Measurements from ENCODE around the gene PLCB1. TPM values are rescaled to one million over a fixed set of nuclear protein-coding genes. Genes with fewer than 3 reads are reported as not detected.

PLCB1 gene
- total RNA-seq, 1 experiment from 2014 or later = 6.8 TPM

DNA sequence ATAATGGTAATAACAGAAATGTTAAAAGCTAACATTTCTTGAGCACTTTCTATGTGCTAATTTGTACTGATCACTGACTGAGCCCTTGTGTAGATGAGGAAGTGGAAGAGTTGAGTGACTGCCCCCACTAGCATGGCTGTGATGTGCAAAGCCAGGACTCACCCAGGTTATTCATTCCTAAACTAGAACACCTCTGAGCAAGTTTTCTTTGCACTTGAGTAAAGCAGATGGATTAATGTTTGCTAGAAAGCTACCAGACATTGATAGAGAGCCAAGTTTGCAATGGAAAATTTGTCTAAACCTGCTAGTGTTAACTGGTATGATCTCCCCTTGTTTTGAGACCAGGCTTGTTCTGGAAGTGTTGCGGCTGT, 469.5 kb downstream of the PLCB1 start:
- intact Hi-C loops (cut with micrococcal nuclease; ENCODE audit: unreplicated experiment) = no loop called here
- no peaks in the 10 kb centered on the region for H3K36me3 ChIP-seq (ENCODE audit: insufficient read depth, low read length, poor library complexity, severe bottlenecking)
- H3K27ac ChIP-seq (ENCODE audit: low read depth, low read length, poor library complexity, severe bottlenecking) = no peak overlapping the region
- no peak for TF ChIP-seq CTCF (conservative IDR thresholded peaks at IDR 0.05; ENCODE audit: low read depth, low read length)
- no peak for TF ChIP-seq EZH2 (IDR thresholded peaks at IDR 0.05; ENCODE audit: borderline replicate concordance, low read depth, low read length, poor library complexity, severe bottlenecking)
- ChIA-PET CTCF (no interaction called here), POLR2A (ENCODE audit: low non-redundant PET) (no interaction called here)
- no peaks in the 10 kb centered on the region for H3K27me3 ChIP-seq (replicated peaks; ENCODE audit: insufficient read depth, low read depth, low read length, poor library complexity)
- no peak overlapping the region for H3K4me3 ChIP-seq (ENCODE audit: low read depth, low read length, poor library complexity, severe bottlenecking)
- no TSS peak for BruUV-seq (replicated peaks)
- no peaks in the 10 kb centered on the region for H3K4me1 ChIP-seq (ENCODE audit: insufficient read depth, low read length, poor library complexity, severe bottlenecking)
- no peak for DNase-seq (ENCODE audit: low spot score)
- no peaks in the 10 kb centered on the region for H3K9me3 ChIP-seq (ENCODE audit: low read depth, low read length, poor library complexity, severe bottlenecking)

- no TSS peak for BruUV-seq (replicated peaks)
- CTCF ChIA-PET = no interaction called here
- Histone ChIP-seq H3K27me3 (replicated peaks; ENCODE audit: insufficient read depth, low read depth, low read length, poor library complexity) (no peaks in the 10 kb centered on the region), H3K36me3 (ENCODE audit: insufficient read depth, low read length, poor library complexity, severe bottlenecking) (no peaks in the 10 kb centered on the region), H3K9me3 (ENCODE audit: low read depth, low read length, poor library complexity, severe bottlenecking) (no peaks in the 10 kb centered on the region), H3K4me1 (ENCODE audit: insufficient read depth, low read length, poor library complexity, severe bottlenecking) (no peaks in the 10 kb centered on the region), H3K27ac (ENCODE audit: low read depth, low read length, poor library complexity, severe bottlenecking) (no peak overlapping the region), H3K4me3 (ENCODE audit: low read depth, low read length, poor library complexity, severe bottlenecking) (no peak overlapping the region)
- no peak for DNase-seq (ENCODE audit: low spot score)
- POLR2A ChIA-PET (ENCODE audit: low non-redundant PET) = no interaction called here
- TF ChIP-seq EZH2 (IDR thresholded peaks at IDR 0.05; ENCODE audit: borderline replicate concordance, low read depth, low read length, poor library complexity, severe bottlenecking) (no peak), CTCF (conservative IDR thresholded peaks at IDR 0.05; ENCODE audit: low read depth, low read length) (no peak)
- intact Hi-C loops (cut with micrococcal nuclease; ENCODE audit: unreplicated experiment) = no loop called here
Observed at GRCh38 chr20:8602389-8603116, 470.5 kb downstream of the PLCB1 start.

DNA sequence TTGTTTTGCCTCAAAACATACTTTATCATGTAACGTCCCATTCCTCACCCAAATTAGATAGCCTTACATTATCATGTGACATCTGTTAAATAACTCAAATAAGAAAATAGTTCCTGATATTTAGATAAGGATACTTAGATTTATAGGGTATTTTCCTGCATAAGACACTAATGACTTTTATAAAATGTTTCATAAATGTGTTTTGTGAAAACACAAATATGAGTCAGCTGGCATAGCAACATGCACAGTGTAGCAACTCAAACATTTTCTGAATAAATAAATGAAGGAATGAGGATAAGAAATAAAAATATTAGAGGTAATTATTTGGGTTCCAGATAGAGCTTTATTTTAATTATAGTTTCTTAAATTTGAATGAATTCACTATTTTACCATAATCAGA, 476.4 kb downstream of the PLCB1 start:
- Histone ChIP-seq H3K9me3 (ENCODE audit: low read depth, low read length, poor library complexity, severe bottlenecking) (no peaks in the 10 kb centered on the region), H3K27me3 (replicated peaks; ENCODE audit: insufficient read depth, low read depth, low read length, poor library complexity) (no peaks in the 10 kb centered on the region), H3K27ac (ENCODE audit: low read depth, low read length, poor library complexity, severe bottlenecking) (no peak overlapping the region), H3K4me3 (ENCODE audit: low read depth, low read length, poor library complexity, severe bottlenecking) (no peak overlapping the region), H3K4me1 (ENCODE audit: insufficient read depth, low read length, poor library complexity, severe bottlenecking) (no peaks in the 10 kb centered on the region), H3K36me3 (ENCODE audit: insufficient read depth, low read length, poor library complexity, severe bottlenecking) (no peaks in the 10 kb centered on the region)
- intact Hi-C loops (cut with micrococcal nuclease; ENCODE audit: unreplicated experiment) = no loop called here
- ChIA-PET POLR2A (ENCODE audit: low non-redundant PET) (no interaction called here), CTCF (no interaction called here)
- TF ChIP-seq CTCF (conservative IDR thresholded peaks at IDR 0.05; ENCODE audit: low read depth, low read length) (no peak), EZH2 (IDR thresholded peaks at IDR 0.05; ENCODE audit: borderline replicate concordance, low read depth, low read length, poor library complexity, severe bottlenecking) (no peak)
- no peak for DNase-seq (ENCODE audit: low spot score)
- no TSS peak for BruUV-seq (replicated peaks)
